ENCODE results near the gene NOP14. TPM values are rescaled to one million over a fixed set of nuclear protein-coding genes. Genes with fewer than 3 reads are reported as not detected.
A peak's percentile ranks its signal among the peaks of the same experiment; 100 is the strongest.

The NOP14 gene
- total RNA-seq, 1 experiment from 2014 or later = 50.1 TPM

DNA sequence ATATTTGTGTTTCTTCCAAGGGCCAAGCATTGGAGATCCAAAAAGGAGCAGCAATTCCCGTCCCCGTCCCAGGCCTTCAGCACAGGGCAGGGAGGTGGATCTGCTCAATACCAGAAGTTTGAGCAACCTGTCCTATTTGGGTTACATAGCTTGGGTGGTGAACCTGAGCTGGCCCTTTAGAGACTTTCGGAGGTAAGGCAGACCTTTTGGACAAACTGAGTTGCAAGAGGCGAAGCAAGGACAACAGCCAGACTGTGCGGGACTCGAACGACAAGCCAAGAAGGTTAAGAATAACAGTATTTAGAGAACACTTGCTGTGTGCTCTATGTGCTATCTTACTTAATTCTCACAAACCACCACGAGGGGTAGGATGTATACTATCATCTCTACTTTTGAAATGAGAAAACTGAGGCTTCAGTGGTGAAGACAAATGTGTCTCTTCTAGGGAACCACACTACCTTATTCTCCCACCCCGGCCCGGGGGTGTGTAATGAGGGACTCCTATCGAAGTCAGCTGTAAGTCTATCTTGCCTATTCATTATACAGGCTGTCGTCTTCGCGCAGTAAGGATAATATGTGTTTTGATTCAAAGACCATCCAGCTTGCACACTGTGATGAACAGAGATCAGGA lies 1.3 kb downstream of the NOP14 start:
- Histone ChIP-seq H2BK20ac (ENCODE audit: low read depth, low read length, poor library complexity, severe bottlenecking) (no peak overlapping the region), H3K9me3 (ENCODE audit: control insufficient read depth, low read depth, low read length) (no peaks in the 10 kb centered on the region), H3K4me2 (ENCODE audit: insufficient read depth, insufficient read length, low read length) (peak overlapping the region; percentile 71), H3K79me1 (ENCODE audit: insufficient read depth, low read depth, low read length, poor library complexity, severe bottlenecking) (no peaks in the 10 kb centered on the region), H2BK5ac (ENCODE audit: insufficient read length, low read length) (no peak overlapping the region), H3K4me1 (ENCODE audit: insufficient read depth, low read length) (no peaks in the 10 kb centered on the region), H3K79me2 (ENCODE audit: insufficient read depth, low read length) (no peaks in the 10 kb centered on the region), H3K56ac (ENCODE audit: insufficient read length, low read depth, low read length) (no peak overlapping the region), H3K14ac (ENCODE audit: insufficient read depth, low read length) (no peak overlapping the region), H2BK15ac (ENCODE audit: low read depth, low read length) (no peak overlapping the region), H2BK12ac (ENCODE audit: insufficient read length, low read depth, low read length) (no peak overlapping the region), H2AFZ (ENCODE audit: low read length) (no peak overlapping the region), H3K18ac (ENCODE audit: insufficient read length, low read depth, low read length) (no peak overlapping the region), H3K9ac (ENCODE audit: extremely low read depth, insufficient read length, low read length) (peak overlapping the region; percentile 52), H3K23ac (ENCODE audit: insufficient read length, low read depth, low read length) (no peak overlapping the region), H4K20me1 (ENCODE audit: control insufficient read depth, insufficient read depth, insufficient read length) (peaks cover 2% of the 10 kb centered on the region), H3K27ac (ENCODE audit: insufficient read length, low read depth, low read length) (no peak overlapping the region), H3K27me3 (ENCODE audit: insufficient read depth, low read length) (no peaks in the 10 kb centered on the region), H3K4ac (ENCODE audit: low read depth, low read length) (no peak overlapping the region), H2BK120ac (ENCODE audit: low read depth, low read length, poor library complexity, severe bottlenecking) (no peak overlapping the region), H3K23me2 (ENCODE audit: insufficient read length, low read depth, low read length, poor library complexity, severe bottlenecking) (no peaks in the 10 kb centered on the region), H4K8ac (replicated peaks; ENCODE audit: insufficient read length, low read depth, low read length) (no peak overlapping the region), H2AK5ac (ENCODE audit: insufficient read length, low read length) (no peak overlapping the region), H4K91ac (ENCODE audit: insufficient read length, low read depth, low read length) (no peak overlapping the region), H3T11ph (ENCODE audit: low read length) (no peak overlapping the region), H4K5ac (ENCODE audit: insufficient read length, low read depth, low read length) (no peak overlapping the region)
- Mint-ChIP-seq H3K27ac (no peak overlapping the region), H3K4me3 (peak overlapping the region; percentile 91 to 94), H3K4me1 (peaks cover 15 to 23% of the 10 kb centered on the region in 2 experiments), H3K27me3 (ENCODE audit: low read depth) (peaks cover 13% of the 10 kb centered on the region), H3K36me3 (ENCODE audit: insufficient read depth in 1 of 3, low read depth in 3 of 3) (peaks cover 27 to 31% (median 28%) of the 10 kb centered on the region in 3 experiments), H3K9me3 (peaks cover 4 to 9% of the 10 kb centered on the region in 2 experiments; a peak in 4 of 5 replicates)
- TF ChIP-seq, protein P1, sequence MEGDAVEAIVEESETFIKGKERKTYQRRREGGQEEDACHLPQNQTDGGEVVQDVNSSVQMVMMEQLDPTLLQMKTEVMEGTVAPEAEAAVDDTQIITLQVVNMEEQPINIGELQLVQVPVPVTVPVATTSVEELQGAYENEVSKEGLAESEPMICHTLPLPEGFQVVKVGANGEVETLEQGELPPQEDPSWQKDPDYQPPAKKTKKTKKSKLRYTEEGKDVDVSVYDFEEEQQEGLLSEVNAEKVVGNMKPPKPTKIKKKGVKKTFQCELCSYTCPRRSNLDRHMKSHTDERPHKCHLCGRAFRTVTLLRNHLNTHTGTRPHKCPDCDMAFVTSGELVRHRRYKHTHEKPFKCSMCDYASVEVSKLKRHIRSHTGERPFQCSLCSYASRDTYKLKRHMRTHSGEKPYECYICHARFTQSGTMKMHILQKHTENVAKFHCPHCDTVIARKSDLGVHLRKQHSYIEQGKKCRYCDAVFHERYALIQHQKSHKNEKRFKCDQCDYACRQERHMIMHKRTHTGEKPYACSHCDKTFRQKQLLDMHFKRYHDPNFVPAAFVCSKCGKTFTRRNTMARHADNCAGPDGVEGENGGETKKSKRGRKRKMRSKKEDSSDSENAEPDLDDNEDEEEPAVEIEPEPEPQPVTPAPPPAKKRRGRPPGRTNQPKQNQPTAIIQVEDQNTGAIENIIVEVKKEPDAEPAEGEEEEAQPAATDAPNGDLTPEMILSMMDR (conservative IDR thresholded peaks at IDR 0.05) = no peak
- no peak for DNase-seq
- no CpG with 5 or more reads among the region's 14 CpGs for WGBS (ENCODE audit: extremely low coverage, insufficient read length, low lambda C conversion rate)

All from H9 (cell line).